IPS-18c (cell line): ENCODE results near the gene TLE3.

Source experiments
- H3K4me3 ChIP-seq: 2 replicates; pipeline ENCODE4 v1.7.0; 2013; ENCODE audit warnings: low read depth, mild to moderate bottlenecking, low read length, moderate library complexity; ENCODE audit not compliant: insufficient read depth
- H3K9me3 ChIP-seq: one replicate; pipeline ENCODE4 v1.6.1; 2013; ENCODE audit warnings: mild to moderate bottlenecking, low read length, moderate library complexity; ENCODE audit not compliant: control insufficient read depth, insufficient read depth

Gene TLE3

GRCh38 chr15:70078578-70079417 lies 18.9 kb downstream of the TLE3 start:
- H3K9me3 ChIP-seq, result no peaks in the 10 kb centered on the region

DNA sequence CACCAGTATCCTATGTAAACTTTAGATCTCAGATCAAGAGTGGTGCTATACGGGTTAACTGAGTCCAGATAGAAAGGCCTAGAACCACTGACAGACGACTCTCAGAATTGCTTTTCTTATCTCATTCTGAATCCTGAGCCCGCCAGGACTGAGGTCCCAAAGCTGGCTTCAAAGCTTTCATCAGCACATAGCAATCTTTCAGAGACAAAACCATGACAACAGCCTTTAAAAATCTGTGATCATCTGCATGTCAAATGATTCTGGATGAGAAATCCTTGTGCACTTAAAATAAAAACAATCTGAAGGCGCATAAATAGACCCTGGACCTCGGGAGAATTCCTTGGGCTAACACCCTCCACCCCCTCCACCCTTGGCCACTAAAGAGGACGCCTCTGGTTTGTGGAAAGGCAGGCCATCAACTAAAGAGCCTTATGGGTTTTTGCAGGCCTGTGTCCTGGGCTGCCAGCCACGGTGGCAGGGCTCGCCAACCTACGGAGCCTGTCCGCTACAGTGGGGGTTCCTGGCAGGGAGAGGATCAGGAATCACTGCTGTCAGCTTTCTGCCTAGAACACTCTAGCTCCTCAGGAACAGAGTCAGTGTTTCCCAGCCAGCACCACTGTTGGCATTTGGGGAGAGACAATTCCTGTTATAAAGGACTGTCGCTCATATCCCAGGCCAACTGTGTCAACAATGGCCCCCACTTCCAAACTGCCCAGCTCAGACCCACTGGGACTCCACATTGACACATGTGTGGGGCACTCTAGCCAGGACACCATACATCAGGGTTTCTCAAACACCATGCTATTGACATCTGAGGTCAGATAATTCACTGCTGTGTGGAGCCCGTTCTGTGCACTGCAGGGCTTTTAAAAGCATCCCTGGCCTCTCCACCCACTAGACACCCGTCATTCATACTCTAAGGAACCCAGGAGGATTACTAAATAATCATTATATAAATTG lies 20.2 kb downstream of the TLE3 start:
- no peaks in the 10 kb centered on the region for H3K9me3 ChIP-seq

More at GRCh38 chr15:70078578-70079417, 18.9 kb downstream of the TLE3 start:
- no peak overlapping the region for H3K4me3 ChIP-seq

DNA sequence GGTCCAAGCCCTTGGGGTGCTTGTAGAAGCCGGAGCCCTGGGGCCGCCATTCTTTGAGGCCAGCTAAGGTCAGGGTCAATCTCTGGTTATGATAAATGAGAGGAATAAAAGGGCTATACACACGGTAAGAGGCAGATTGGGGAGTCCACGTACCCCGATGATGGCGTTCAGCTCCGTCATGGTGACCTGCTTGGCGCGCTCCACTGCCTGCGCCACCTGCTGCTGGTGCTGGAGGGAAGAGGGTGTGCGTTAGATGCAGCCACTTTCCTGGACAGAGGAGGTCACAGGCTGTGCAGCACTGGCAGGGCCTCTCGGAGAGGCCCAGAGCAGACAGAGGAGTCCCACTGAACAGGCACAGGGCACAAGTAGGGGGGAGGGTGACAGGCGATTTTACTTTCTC lies 23.3 kb downstream of the TLE3 start:
- Histone ChIP-seq H3K9me3 (no peaks in the 10 kb centered on the region), H3K4me3 (no peak overlapping the region)

More for the DNA sequence above, 20.2 kb downstream of the TLE3 start:
- H3K4me3 ChIP-seq, result no peak overlapping the region

DNA sequence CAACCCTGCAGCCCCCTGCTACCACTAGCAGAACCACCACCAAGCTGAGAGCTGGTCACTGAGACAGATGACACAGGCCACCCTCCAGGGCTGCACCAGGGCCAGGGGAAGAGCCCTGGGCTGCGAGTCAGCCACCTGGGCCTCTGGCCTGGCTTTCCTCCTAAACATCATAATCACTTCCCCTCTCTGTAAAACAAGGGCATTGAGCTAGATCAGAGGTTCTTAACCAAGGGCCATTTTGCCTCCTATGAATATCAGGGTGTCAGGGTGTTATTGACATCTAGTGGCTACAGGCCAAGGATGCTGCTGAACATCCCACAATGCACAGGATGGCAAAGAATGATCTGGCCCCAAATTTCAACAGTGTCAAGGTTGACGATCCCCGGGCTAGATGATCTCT lies 25.2 kb downstream of the TLE3 start:
- Histone ChIP-seq H3K4me3 (no peak overlapping the region), H3K9me3 (no peaks in the 10 kb centered on the region)

DNA sequence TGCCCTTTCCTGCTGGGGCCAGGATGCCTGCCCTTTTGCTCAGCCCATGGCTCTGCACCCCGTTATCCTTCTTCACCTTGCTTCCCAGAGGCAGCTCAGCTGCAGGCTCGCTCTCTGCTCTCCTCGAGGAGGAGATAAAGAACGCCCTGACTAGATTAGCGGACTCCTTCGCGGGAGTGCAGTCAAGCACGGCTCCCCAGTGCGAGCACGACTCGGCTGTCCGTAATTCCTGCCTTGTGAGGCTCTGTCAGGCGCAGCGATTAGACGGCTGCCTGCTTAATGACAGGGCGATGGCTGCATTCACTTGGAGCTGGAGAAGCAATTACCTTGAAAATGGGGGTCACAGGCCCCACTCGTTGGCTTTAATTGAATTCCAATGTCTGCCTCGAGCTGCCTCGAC lies 25.9 kb downstream of the TLE3 start:
- H3K9me3 ChIP-seq, result no peaks in the 10 kb centered on the region
- H3K4me3 ChIP-seq, result no peak overlapping the region

DNA sequence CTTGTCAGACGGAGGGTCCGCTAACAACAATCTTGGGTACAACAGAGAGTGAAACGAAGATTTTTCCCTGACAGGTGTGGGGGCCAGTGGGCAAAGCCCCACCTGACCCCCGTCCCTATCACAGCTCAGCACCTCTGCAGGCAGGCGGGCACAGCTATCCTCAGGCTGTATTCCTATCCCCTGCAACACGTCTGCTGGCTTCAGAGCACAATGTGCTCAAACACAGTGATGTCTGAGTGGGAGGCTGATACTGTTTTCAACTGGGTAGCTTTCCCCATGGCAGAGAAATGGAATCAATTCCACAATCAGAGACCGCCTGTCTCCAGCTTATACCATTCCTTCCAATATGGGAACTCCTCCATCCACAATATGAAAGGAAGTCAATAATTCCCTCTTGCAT lies 28.0 kb downstream of the TLE3 start:
- H3K9me3 ChIP-seq, result no peaks in the 10 kb centered on the region
- H3K4me3 ChIP-seq, result no peak overlapping the region

DNA sequence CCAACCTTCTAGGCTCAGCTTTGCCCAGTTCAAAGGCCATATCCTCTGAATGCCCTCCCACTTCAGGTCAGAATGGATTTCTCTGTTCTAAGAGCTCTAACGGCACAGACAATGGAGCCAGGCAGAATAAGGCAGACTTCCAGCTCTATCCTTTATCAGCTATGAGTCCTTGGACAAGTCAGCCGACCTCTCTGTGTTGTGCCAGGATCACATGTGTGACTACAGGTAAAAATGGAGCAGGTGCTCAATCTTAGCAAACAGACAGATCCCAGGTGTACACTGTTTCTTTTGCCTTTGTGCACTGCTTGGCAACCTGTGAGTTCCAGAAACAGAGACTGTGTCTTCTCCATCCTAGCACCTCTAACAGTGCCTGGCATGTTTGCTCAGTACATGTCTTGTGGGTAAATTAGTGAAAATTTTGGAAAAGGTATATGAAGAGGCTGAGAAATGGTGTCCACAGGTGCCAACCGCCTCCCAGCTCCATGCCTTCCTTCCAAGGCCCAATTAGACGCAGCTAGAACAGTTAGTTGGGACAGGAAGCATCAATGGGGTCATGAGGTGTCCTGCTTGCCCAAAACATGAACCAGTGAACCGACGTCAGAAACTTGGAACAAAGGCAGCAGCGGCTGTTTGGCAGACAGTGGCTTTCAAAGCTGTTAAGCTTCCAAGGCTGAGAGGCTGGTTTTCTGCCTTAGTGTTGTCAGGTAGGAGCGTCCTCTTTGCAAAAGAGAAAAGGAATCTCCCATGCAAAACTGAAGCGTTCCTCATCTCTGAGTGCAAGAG lies 28.7 kb downstream of the TLE3 start:
- no peak overlapping the region for H3K4me3 ChIP-seq
- H3K9me3 ChIP-seq, result no peaks in the 10 kb centered on the region

DNA sequence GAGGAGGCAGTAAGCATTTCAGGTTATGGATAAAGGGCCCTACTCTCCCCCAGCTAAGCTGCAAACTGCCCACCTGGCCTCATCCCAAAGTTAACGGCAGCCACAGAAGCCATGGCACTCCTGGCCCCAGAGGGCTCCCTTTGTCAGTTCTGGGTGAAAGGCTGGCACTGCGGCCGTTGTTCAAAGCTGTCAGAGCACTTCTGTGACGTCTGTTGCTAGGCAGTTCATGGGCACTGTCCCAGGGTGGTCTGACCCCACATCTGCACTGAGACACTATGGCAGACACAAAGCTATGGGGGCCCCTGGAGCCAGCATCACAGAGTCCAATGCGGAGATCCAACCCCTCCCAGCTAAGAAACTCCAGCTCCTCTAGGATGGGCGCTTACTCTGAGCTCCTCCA lies 30.0 kb downstream of the TLE3 start:
- no peaks in the 10 kb centered on the region for H3K9me3 ChIP-seq
- no peak overlapping the region for H3K4me3 ChIP-seq

- Histone ChIP-seq H3K9me3 (no peaks in the 10 kb centered on the region), H3K4me3 (no peak overlapping the region)
Measured at GRCh38 chr15:70067011-70067410, 30.7 kb downstream of the TLE3 start.

- Histone ChIP-seq H3K9me3 (no peaks in the 10 kb centered on the region), H3K4me3 (no peak overlapping the region)
Measured at GRCh38 chr15:70066447-70066846, 31.3 kb downstream of the TLE3 start.

- H3K9me3 ChIP-seq, result no peaks in the 10 kb centered on the region
Measured at GRCh38 chr15:70066004-70066403, 31.7 kb downstream of the TLE3 start.

GRCh38 chr15:70065006-70065722 lies 32.6 kb downstream of the TLE3 start:
- Histone ChIP-seq H3K9me3 (no peaks in the 10 kb centered on the region), H3K4me3 (no peak overlapping the region)

More at GRCh38 chr15:70066004-70066403, 31.7 kb downstream of the TLE3 start:
- no peak overlapping the region for H3K4me3 ChIP-seq

DNA sequence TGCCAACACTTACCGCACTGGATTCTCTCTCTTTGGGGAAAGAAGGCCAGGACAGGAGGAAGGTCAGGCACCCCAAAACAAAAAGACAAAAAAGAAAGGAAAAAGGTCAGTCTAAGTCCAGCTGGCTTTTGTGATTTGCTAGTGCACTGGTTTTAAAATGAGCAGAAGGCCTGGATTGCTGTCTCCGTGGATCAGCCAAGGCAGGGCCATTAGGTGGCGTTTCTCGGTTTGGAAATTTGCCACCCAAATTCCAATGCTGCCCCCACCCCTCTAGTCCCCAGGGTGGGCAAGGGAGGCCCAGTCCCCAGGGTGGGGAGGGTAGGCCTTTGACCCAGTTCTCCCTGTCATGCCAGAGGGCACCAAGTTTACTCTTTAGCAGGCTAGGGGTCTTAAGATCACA lies 33.3 kb downstream of the TLE3 start:
- Histone ChIP-seq H3K9me3 (no peaks in the 10 kb centered on the region), H3K4me3 (no peak overlapping the region)

GRCh38 chr15:70063980-70064379 lies 33.7 kb downstream of the TLE3 start:
- Histone ChIP-seq H3K9me3 (no peaks in the 10 kb centered on the region), H3K4me3 (no peak overlapping the region)

GRCh38 chr15:70063261-70063925 lies 34.3 kb downstream of the TLE3 start:
- no peaks in the 10 kb centered on the region for H3K9me3 ChIP-seq
- no peak overlapping the region for H3K4me3 ChIP-seq

GRCh38 chr15:70062321-70062956 lies 35.3 kb downstream of the TLE3 start:
- H3K9me3 ChIP-seq, result no peaks in the 10 kb centered on the region
- no peak overlapping the region for H3K4me3 ChIP-seq
